ENCODE results near the gene COL12A1. TPM values are rescaled to one million over a fixed set of nuclear protein-coding genes. Genes with fewer than 3 reads are reported as not detected.

COL12A1 gene
- total RNA-seq, 1 experiment from 2014 or later: 0.96 TPM

GRCh38 chr6:75244063-75244584 lies 38.3 kb upstream of the COL12A1 start:
- peaks cover 0 to 3% of the 10 kb centered on the region in 2 experiments; a peak in 2 of 5 replicates for H3K9me3 Mint-ChIP-seq
- peak overlapping the region; percentile 43 for H2AFZ ChIP-seq (ENCODE audit: low read length)
- peak overlapping the region; percentile 97 to 99 for H3K4me3 Mint-ChIP-seq
- H3K27me3 Mint-ChIP-seq (ENCODE audit: low read depth): peaks cover 3% of the 10 kb centered on the region
- peak overlapping the region; percentile 85 for H3K9ac ChIP-seq (ENCODE audit: extremely low read depth, insufficient read length, low read length)
- H3K23ac ChIP-seq (ENCODE audit: insufficient read length, low read depth, low read length): no peak overlapping the region
- no peak overlapping the region for H3T11ph ChIP-seq (ENCODE audit: low read length)
- no peak overlapping the region for H4K8ac ChIP-seq (replicated peaks; ENCODE audit: insufficient read length, low read depth, low read length)
- H2BK120ac ChIP-seq (ENCODE audit: low read depth, low read length, poor library complexity, severe bottlenecking): no peak overlapping the region
- no peaks in the 10 kb centered on the region for H3K9me3 ChIP-seq (ENCODE audit: control insufficient read depth, low read depth, low read length)
- H2BK12ac ChIP-seq (ENCODE audit: insufficient read length, low read depth, low read length): no peak overlapping the region
- peaks cover 19 to 26% (median 22%) of the 10 kb centered on the region in 3 experiments for H3K36me3 Mint-ChIP-seq (ENCODE audit: insufficient read depth in 1 of 3, low read depth in 3 of 3)
- peaks cover under 1% of the 10 kb centered on the region; the same call in 1 of the 2 replicates for H3K4me1 ChIP-seq (ENCODE audit: insufficient read depth, low read length)
- H2BK15ac ChIP-seq (ENCODE audit: low read depth, low read length): no peak overlapping the region
- no peak overlapping the region for H4K91ac ChIP-seq (ENCODE audit: insufficient read length, low read depth, low read length)
- H2BK20ac ChIP-seq (ENCODE audit: low read depth, low read length, poor library complexity, severe bottlenecking): no peak overlapping the region
- TF ChIP-seq CTCF (conservative IDR thresholded peaks at IDR 0.05): no peak
- H3K79me2 ChIP-seq (ENCODE audit: insufficient read depth, low read length): peaks cover 10% of the 10 kb centered on the region; the same call in 1 of the 2 replicates
- H4K5ac ChIP-seq (ENCODE audit: insufficient read length, low read depth, low read length): peak overlapping the region; percentile 36
- WGBS (ENCODE audit: extremely low coverage, insufficient read length, low lambda C conversion rate): no CpG with 5 or more reads among the region's 15 CpGs
- no peaks in the 10 kb centered on the region for H3K27me3 ChIP-seq (ENCODE audit: insufficient read depth, low read length)
- H4K20me1 ChIP-seq (ENCODE audit: control insufficient read depth, insufficient read depth, insufficient read length): no peaks in the 10 kb centered on the region
- no peak overlapping the region for H2BK5ac ChIP-seq (ENCODE audit: insufficient read length, low read length)
- H3K27ac ChIP-seq (ENCODE audit: insufficient read length, low read depth, low read length): peak overlapping the region; percentile 70
- no peak for DNase-seq
- H3K4me2 ChIP-seq (ENCODE audit: insufficient read depth, insufficient read length, low read length): peak overlapping the region; percentile 99
- peak overlapping the region; percentile 64 for H3K18ac ChIP-seq (ENCODE audit: insufficient read length, low read depth, low read length)
- peak overlapping the region; percentile 64; the same call in 1 of the 2 replicates for H3K14ac ChIP-seq (ENCODE audit: insufficient read depth, low read length)
- no peak overlapping the region for H3K56ac ChIP-seq (ENCODE audit: insufficient read length, low read depth, low read length)
- no peak overlapping the region for H2AK5ac ChIP-seq (ENCODE audit: insufficient read length, low read length)
- peaks cover 8 to 17% of the 10 kb centered on the region in 2 experiments for H3K4me1 Mint-ChIP-seq
- peak overlapping the region; percentile 98 to 99 (median 99) for H3K27ac Mint-ChIP-seq
- no peak overlapping the region for H3K4ac ChIP-seq (ENCODE audit: low read depth, low read length)
- peaks cover 8% of the 10 kb centered on the region for H3K23me2 ChIP-seq (ENCODE audit: insufficient read length, low read depth, low read length, poor library complexity, severe bottlenecking)
- no peaks in the 10 kb centered on the region for H3K79me1 ChIP-seq (ENCODE audit: insufficient read depth, low read depth, low read length, poor library complexity, severe bottlenecking)

Data from H9 (cell line).